Measurements from ENCODE around the gene CDH4. TPM values are rescaled to one million over a fixed set of nuclear protein-coding genes. Genes with fewer than 3 reads are reported as not detected.

CDH4 gene
- total RNA-seq, 2 experiments from 2014 or later: 0.11 to 0.18 TPM

- ChIA-PET POLR2A (no interaction called here), CTCF (no interaction called here)
- Mint-ChIP-seq H3K27me3 (no peaks in the 10 kb centered on the region), H3K9me3 (peaks cover 2% of the 10 kb centered on the region), H3K4me1 (ENCODE audit: low read depth) (no peaks in the 10 kb centered on the region), H3K27ac (no peak overlapping the region), H3K4me3 (no peak overlapping the region), H3K36me3 (ENCODE audit: low read depth) (no peaks in the 10 kb centered on the region)
- DNase-seq: no peak
- TF ChIP-seq, protein P1, sequence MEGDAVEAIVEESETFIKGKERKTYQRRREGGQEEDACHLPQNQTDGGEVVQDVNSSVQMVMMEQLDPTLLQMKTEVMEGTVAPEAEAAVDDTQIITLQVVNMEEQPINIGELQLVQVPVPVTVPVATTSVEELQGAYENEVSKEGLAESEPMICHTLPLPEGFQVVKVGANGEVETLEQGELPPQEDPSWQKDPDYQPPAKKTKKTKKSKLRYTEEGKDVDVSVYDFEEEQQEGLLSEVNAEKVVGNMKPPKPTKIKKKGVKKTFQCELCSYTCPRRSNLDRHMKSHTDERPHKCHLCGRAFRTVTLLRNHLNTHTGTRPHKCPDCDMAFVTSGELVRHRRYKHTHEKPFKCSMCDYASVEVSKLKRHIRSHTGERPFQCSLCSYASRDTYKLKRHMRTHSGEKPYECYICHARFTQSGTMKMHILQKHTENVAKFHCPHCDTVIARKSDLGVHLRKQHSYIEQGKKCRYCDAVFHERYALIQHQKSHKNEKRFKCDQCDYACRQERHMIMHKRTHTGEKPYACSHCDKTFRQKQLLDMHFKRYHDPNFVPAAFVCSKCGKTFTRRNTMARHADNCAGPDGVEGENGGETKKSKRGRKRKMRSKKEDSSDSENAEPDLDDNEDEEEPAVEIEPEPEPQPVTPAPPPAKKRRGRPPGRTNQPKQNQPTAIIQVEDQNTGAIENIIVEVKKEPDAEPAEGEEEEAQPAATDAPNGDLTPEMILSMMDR (IDR thresholded peaks at IDR 0.05): no peak
- intact Hi-C loops (cut with micrococcal nuclease): no loop called here
- ATAC-seq: no peak
Observed at GRCh38 chr20:61416546-61416945, 164.5 kb downstream of the CDH4 start.

GRCh38 chr20:61417221-61417941 is 165.3 kb downstream of the CDH4 start:
- TF ChIP-seq, protein P1 (IDR thresholded peaks at IDR 0.05): no peak
- intact Hi-C loops (cut with micrococcal nuclease): no loop called here
- DNase-seq: no peak
- H3K27me3 Mint-ChIP-seq: no peaks in the 10 kb centered on the region
- ChIA-PET POLR2A (no interaction called here), CTCF (no interaction called here)
- peaks cover 2% of the 10 kb centered on the region for H3K9me3 Mint-ChIP-seq
- no peaks in the 10 kb centered on the region for H3K36me3 Mint-ChIP-seq (ENCODE audit: low read depth)
- no peak for ATAC-seq
- H3K4me1 Mint-ChIP-seq (ENCODE audit: low read depth): no peaks in the 10 kb centered on the region
- H3K27ac Mint-ChIP-seq: no peak overlapping the region
- H3K4me3 Mint-ChIP-seq: no peak overlapping the region

DNA sequence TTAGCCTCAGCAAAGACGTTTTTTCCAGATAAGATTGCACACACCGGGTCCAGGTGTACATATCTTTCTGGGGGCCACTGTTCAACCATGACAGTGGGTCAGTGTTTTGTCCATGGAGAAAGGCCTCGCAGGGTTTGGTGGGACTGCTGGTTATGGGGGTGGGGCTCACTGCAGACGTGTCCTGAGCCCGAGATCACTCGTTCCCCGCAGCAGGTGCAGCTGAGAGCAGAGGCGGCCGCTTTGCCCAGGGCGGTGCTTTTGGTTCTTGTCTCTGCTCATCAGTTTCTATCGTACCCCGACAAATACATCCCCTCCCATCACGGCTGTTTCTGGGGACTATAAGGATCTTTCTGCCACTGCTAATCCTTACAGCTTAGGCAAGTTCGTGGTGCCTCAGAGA is 166.9 kb downstream of the CDH4 start:
- ChIA-PET POLR2A (no interaction called here), CTCF (no interaction called here)
- Mint-ChIP-seq H3K9me3 (peaks cover 2% of the 10 kb centered on the region), H3K4me1 (ENCODE audit: low read depth) (no peaks in the 10 kb centered on the region), H3K36me3 (ENCODE audit: low read depth) (no peaks in the 10 kb centered on the region), H3K27me3 (no peaks in the 10 kb centered on the region), H3K4me3 (no peak overlapping the region), H3K27ac (no peak overlapping the region)
- DNase-seq (no peak), ATAC-seq (no peak)
- TF ChIP-seq, protein P1 (IDR thresholded peaks at IDR 0.05): no peak
- intact Hi-C loops (cut with micrococcal nuclease): no loop called here

- TF ChIP-seq, protein P1 (IDR thresholded peaks at IDR 0.05): no peak
- ATAC-seq: no peak
- ChIA-PET POLR2A (no interaction called here), CTCF (no interaction called here)
- Mint-ChIP-seq H3K4me1 (ENCODE audit: low read depth) (no peaks in the 10 kb centered on the region), H3K27me3 (no peaks in the 10 kb centered on the region), H3K36me3 (ENCODE audit: low read depth) (no peaks in the 10 kb centered on the region), H3K9me3 (peaks cover 2% of the 10 kb centered on the region), H3K27ac (no peak overlapping the region), H3K4me3 (no peak overlapping the region)
- intact Hi-C loops (cut with micrococcal nuclease): no loop called here
- DNase-seq: no peak
Observed at GRCh38 chr20:61419501-61419900, 167.4 kb downstream of the CDH4 start.

DNA sequence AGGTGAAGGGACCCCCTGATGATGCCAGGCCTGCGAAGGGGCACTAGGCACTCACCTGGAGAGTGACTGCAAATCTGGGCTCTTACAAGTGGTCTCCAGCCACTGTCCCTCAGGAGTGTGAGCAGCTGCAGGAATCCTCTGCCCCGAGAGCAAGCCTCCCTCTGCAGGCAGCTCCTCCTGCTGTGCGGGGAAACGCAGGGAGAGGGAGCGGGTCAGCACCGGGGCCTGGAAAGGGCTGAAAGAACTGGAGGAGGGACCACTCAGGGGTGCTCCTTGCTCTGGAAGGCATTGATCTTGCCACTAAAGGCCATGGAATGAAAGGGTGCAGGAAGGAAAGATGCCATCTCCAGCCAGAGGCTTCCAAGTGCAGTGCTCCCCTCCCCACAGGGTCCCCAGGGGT is 168.0 kb downstream of the CDH4 start:
- Mint-ChIP-seq H3K36me3 (ENCODE audit: low read depth) (no peaks in the 10 kb centered on the region), H3K4me1 (ENCODE audit: low read depth) (no peaks in the 10 kb centered on the region), H3K27ac (no peak overlapping the region), H3K27me3 (no peaks in the 10 kb centered on the region), H3K4me3 (no peak overlapping the region), H3K9me3 (peaks cover 2% of the 10 kb centered on the region)
- ATAC-seq (no peak), DNase-seq (no peak)
- ChIA-PET POLR2A (no interaction called here), CTCF (no interaction called here)
- intact Hi-C loops (cut with micrococcal nuclease): no loop called here
- TF ChIP-seq, protein P1 (IDR thresholded peaks at IDR 0.05): no peak
